Caco-2 (cell line): ENCODE data around the gene CRTC2. TPM values are rescaled to one million over a fixed set of nuclear protein-coding genes. Genes with fewer than 3 reads are reported as not detected.

Source experiments
- BruUV-seq: library from RNA; stranded (reverse); fragments of 400-500 nt; replicated peaks from 2 replicates; lab custom pipeline; 2021; lab: Mats Ljungman, UMichigan
- CTCF ChIA-PET: fragments of 300-600 bp; sonication (Branson Sonifier 250); formaldehyde crosslinking; loops from one replicate; lab custom pipeline; 2022; ENCODE audit warnings: antibody characterized with exemption; lab: Charles Lee
- POLR2A ChIA-PET: fragments of 300-600 bp; sonication (Branson Sonifier 250); formaldehyde crosslinking; loops from one replicate; lab custom pipeline; 2022; ENCODE audit warnings: antibody characterized with exemption; lab: Charles Lee
- DNase-seq, 2 experiments: peaks; one replicate each; pipeline versions ENCODE4 v3.0.0 to v3.0.0-alpha.2; 2020 to 2022
- H3K27me3 ChIP-seq: replicated peaks from 2 replicates; pipeline ENCODE4 v1.6.0; 2011; ENCODE audit warnings: low read length; ENCODE audit not compliant: control insufficient read depth, insufficient read depth
- H3K36me3 ChIP-seq: 2 replicates; pipeline ENCODE4 v1.5.1; 2011; ENCODE audit warnings: low read length; ENCODE audit not compliant: control insufficient read depth, insufficient read depth
- H3K4me1 ChIP-seq: fragments of 250-450 bp; sonication (Bioruptor Pico); 2 replicates; pipeline ENCODE4 v1.5.1; 2020; ENCODE audit warnings: mild to moderate bottlenecking
- H3K4me3 ChIP-seq: 2 replicates; pipeline ENCODE4 v1.5.1; 2011; ENCODE audit warnings: low read depth, mild to moderate bottlenecking, control low read depth, low read length
- H3K9me3 ChIP-seq: fragments of 250-450 bp; sonication (Bioruptor Pico); 2 replicates; pipeline ENCODE4 v1.5.1; 2020; ENCODE audit warnings: mild to moderate bottlenecking, moderate library complexity
- H3K27ac Mint-ChIP-seq: one replicate; pipeline ENCODE4 v1.8.0; 2022; ENCODE audit warnings: mixed read lengths; ENCODE audit not compliant: unreplicated experiment
- H3K27me3 Mint-ChIP-seq: one replicate; pipeline ENCODE4 v1.8.0; 2022; ENCODE audit warnings: mixed read lengths; ENCODE audit not compliant: insufficient read depth, unreplicated experiment
- H3K36me3 Mint-ChIP-seq: one replicate; pipeline ENCODE4 v1.8.0; 2022; ENCODE audit warnings: mild to moderate bottlenecking, mixed read lengths; ENCODE audit not compliant: insufficient read depth, unreplicated experiment
- H3K4me1 Mint-ChIP-seq: one replicate; pipeline ENCODE4 v1.8.0; 2022; ENCODE audit warnings: low read depth, mixed read lengths; ENCODE audit not compliant: unreplicated experiment
- H3K4me3 Mint-ChIP-seq: one replicate; pipeline ENCODE4 v1.8.0; 2022; ENCODE audit warnings: mild to moderate bottlenecking, moderate library complexity, mixed read lengths; ENCODE audit not compliant: unreplicated experiment
- H3K9me3 Mint-ChIP-seq: one replicate; pipeline ENCODE4 v1.8.0; 2022; ENCODE audit warnings: mixed read lengths; ENCODE audit not compliant: unreplicated experiment
- intact Hi-C: fragments of 100-400 bp; cut with micrococcal nuclease; formaldehyde crosslinking; loops from one replicate; pipeline ENCODE4 v1.10.0; 2022; ENCODE audit not compliant: unreplicated experiment
- total RNA-seq: library from RNA; stranded (reverse); gene quantifications from 2 replicates; pipeline ENCODE4 v1.2.3, GENCODE V29; 2022
- TF ChIP-seq, protein P1 (sequence below), 2 experiments: fragments of 200-600 bp in 1 of 2; IDR thresholded peaks; 1 replicate in 1 of 2; 2 replicates in 1 of 2; pipeline versions ENCODE4 v1.5.1 to v1.8.0; 2011 to 2022; ENCODE audit warnings: antibody characterized with exemption in 1 of 2, control low read depth in 1 of 2, inconsistent platforms in 1 of 2, low read depth in 1 of 2, low read length in 1 of 2, mild to moderate bottlenecking in 1 of 2, moderate library complexity in 1 of 2; ENCODE audit not compliant: insufficient read depth in 1 of 2, severe bottlenecking in 1 of 2, unreplicated experiment in 1 of 2

CRTC2 gene
- total RNA-seq, 1 experiment from 2014 or later = 24.4 TPM

DNA sequence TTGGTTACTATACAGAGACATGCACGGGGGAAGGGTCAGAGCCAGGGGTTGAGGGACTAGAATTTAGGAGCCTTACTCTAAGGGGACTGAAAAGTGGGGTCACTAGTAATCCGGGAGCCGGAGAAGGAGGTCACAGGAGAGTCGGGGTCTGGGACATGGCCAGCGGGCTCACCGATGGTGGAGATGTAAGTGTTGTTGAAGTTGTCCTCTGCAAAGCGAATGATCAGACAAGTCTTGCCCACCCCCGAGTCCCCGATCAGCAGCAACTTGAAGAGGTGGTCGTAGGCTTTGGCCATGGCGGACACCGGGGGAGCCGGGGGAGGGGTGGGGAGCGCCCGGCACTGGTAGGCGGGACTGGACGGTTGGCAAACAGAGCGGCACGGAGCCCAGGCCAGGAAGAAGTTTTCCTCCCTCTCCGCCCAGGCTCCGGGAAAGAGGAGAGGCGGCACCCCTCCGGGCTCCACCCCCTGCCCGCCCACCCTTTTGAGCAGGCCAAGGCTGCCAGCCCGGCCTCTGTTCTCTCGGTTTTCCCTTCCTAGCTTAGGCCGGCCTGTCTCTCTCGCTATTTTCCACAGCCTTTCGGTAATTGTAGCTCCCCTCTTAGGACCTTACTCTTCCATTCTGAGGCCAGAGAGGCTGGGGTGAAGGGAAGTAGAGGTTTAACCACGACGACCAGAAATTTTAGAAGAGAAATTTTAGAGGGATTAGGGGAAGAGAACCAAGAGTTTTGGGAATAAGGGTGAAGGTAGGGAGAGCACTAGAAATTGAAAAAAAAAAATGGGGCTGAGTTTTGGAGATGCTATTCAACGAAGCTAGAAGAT lies 27.7 kb upstream of the CRTC2 start, which contains the start of gene RAB13:
Gene RAB13 (minus strand): TSS at position 399 of the 821 bp plus-strand sequence. CDS start 103 bp downstream, at position 296.
- H3K4me1 ChIP-seq = peaks cover 17% of the 10 kb centered on the region
- no peaks in the 10 kb centered on the region for H3K27me3 ChIP-seq
- H3K9me3 Mint-ChIP-seq = peaks cover 13% of the 10 kb centered on the region
- H3K36me3 Mint-ChIP-seq = peaks cover 28% of the 10 kb centered on the region
- no peaks in the 10 kb centered on the region for H3K9me3 ChIP-seq
- H3K4me3 Mint-ChIP-seq = peak within 1 kb of the TSS; percentile 93
- TF ChIP-seq, protein P1, sequence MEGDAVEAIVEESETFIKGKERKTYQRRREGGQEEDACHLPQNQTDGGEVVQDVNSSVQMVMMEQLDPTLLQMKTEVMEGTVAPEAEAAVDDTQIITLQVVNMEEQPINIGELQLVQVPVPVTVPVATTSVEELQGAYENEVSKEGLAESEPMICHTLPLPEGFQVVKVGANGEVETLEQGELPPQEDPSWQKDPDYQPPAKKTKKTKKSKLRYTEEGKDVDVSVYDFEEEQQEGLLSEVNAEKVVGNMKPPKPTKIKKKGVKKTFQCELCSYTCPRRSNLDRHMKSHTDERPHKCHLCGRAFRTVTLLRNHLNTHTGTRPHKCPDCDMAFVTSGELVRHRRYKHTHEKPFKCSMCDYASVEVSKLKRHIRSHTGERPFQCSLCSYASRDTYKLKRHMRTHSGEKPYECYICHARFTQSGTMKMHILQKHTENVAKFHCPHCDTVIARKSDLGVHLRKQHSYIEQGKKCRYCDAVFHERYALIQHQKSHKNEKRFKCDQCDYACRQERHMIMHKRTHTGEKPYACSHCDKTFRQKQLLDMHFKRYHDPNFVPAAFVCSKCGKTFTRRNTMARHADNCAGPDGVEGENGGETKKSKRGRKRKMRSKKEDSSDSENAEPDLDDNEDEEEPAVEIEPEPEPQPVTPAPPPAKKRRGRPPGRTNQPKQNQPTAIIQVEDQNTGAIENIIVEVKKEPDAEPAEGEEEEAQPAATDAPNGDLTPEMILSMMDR (IDR thresholded peaks at IDR 0.05; ENCODE audit: insufficient read depth in 1 of 2, low read depth in 1 of 2, low read length in 1 of 2, severe bottlenecking in 1 of 2, unreplicated experiment in 1 of 2) = no peak
- H3K4me1 Mint-ChIP-seq = peaks cover 27% of the 10 kb centered on the region
- peak within 1 kb of the TSS; percentile 83 for H3K27ac Mint-ChIP-seq
- POLR2A ChIA-PET = interaction anchor here (0.6 to 1.5 kb wide), 7 partner anchors 8 to 633 kb away, joined by 3 to 14 read pairs (median 4); partner anchors contain the start of genes JTB and SLC39A1
- BruUV-seq = no TSS peak
- H3K4me3 ChIP-seq = peak within 1 kb of the TSS; percentile 48
- H3K27me3 Mint-ChIP-seq = peaks cover 3% of the 10 kb centered on the region
- no peaks in the 10 kb centered on the region; the same call in 1 of the 2 replicates for H3K36me3 ChIP-seq
- CTCF ChIA-PET = interaction anchor here (0.5 to 1.7 kb wide), 13 partner anchors 9 to 315 kb away, joined by 3 to 7 read pairs (median 3); partner anchors contain the start of genes CREB3L4, GATAD2B, ILF2 and INTS3
- intact Hi-C loops = loop anchor here (1.0 to 5.0 kb wide), 8 partner anchors 9 to 307 kb away; partner anchors contain the start of genes CREB3L4, DENND4B, JTB and NPR1
- peak; percentile 81 to 87 for DNase-seq

DNA sequence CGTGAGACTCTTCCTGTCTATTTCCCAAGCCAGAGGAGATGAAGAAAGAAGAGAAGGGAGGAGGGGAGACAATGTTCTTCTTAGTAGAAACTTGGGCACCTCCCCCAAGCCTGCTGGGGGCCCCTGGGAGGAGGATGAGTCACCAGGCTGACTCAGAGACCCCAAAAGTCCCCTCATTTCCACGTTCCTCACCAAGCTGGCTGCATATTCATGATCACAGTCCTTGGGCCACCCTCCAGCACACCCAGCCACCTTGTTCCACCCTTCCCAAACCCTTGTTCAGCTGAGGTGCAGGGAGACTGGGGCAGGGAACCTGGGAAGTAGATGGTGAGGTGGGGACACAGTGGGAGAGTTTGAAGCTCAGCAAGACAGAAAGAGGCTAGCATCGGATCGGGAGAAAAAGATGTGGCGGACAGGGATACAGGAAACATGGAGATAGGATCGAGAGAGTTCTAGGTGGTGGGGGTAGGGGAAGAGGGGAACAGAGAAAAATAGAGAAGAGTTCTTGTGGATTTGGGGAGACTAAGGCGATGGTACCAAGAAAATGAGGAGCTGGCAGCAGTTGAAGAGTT lies 27.0 kb upstream of the CRTC2 start:
- intact Hi-C loops = loop anchor here (5.0 kb wide), 1 partner anchor 203 kb away; no protein-coding TSS in a partner anchor
- peaks cover under 1% of the 10 kb centered on the region for H3K27me3 Mint-ChIP-seq
- H3K4me3 Mint-ChIP-seq = peak overlapping the region; percentile 93
- H3K9me3 Mint-ChIP-seq = peaks cover 10% of the 10 kb centered on the region
- ChIA-PET CTCF (interaction anchor here (0.5 to 0.9 kb wide), 4 partner anchors 16 to 258 kb away, joined by 3 to 4 read pairs (median 3); partner anchors contain the start of genes CREB3L4 and INTS3), POLR2A (interaction anchor here (0.9 to 1.4 kb wide), 3 partner anchors 10 to 22 kb away, joined by 3 to 14 read pairs (median 3); partner anchors contain the start of gene SLC39A1)
- H3K9me3 ChIP-seq = no peaks in the 10 kb centered on the region
- peaks cover 17% of the 10 kb centered on the region for H3K4me1 ChIP-seq
- no TSS peak for BruUV-seq
- peak overlapping the region; percentile 83 for H3K27ac Mint-ChIP-seq
- peaks cover 21% of the 10 kb centered on the region for H3K36me3 Mint-ChIP-seq
- no peak for DNase-seq
- H3K36me3 ChIP-seq = no peaks in the 10 kb centered on the region; the same call in 1 of the 2 replicates
- peak overlapping the region; percentile 48 for H3K4me3 ChIP-seq
- no peaks in the 10 kb centered on the region for H3K27me3 ChIP-seq
- TF ChIP-seq, protein P1 (IDR thresholded peaks at IDR 0.05; ENCODE audit: insufficient read depth in 1 of 2, low read depth in 1 of 2, low read length in 1 of 2, severe bottlenecking in 1 of 2, unreplicated experiment in 1 of 2) = no peak
- H3K4me1 Mint-ChIP-seq = peaks cover 24% of the 10 kb centered on the region
